ENCODE results near the gene MIEF1. TPM values are rescaled to one million over a fixed set of nuclear protein-coding genes. Genes with fewer than 3 reads are reported as not detected.

Gene MIEF1
- total RNA-seq, 4 donors from 2014 or later, result 17.8 to 28.3 (median 21.4) TPM

DNA sequence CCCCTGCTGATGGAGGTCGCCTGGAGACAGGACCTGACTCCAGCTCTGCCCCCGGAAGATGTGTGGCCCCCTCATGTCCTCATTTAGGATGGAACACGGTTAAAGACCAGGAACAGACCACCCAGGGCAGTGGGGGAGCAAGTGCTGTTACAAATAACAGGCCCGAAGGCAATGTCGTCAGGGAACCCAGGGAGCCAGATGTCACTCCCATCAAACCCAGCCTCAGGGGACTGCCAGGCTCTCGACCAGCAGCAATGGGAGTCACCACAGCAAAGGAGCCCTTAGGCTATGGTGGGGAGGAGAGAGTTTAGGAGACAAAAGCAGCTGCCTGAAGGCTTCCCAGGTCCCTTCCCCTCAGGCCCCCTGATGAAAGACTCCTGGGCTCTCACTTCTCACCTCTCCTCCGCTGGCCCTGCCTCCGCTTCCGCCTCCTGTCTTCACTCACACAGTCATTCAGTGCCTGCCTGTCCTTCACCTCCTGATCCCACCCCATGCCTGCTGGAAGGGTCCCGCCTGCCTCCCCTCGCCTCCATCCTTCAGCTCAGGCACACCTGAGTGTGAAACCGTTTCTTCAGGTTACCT, 26.1 kb downstream of the MIEF1 start:
- H3K4me1 ChIP-seq, result peaks cover 2 to 89% (median 69%) of the 10 kb centered on the region in 3 donors
- peak overlapping the region in 1 of 2 donors; percentile 35 for H3K4me3 ChIP-seq

DNA sequence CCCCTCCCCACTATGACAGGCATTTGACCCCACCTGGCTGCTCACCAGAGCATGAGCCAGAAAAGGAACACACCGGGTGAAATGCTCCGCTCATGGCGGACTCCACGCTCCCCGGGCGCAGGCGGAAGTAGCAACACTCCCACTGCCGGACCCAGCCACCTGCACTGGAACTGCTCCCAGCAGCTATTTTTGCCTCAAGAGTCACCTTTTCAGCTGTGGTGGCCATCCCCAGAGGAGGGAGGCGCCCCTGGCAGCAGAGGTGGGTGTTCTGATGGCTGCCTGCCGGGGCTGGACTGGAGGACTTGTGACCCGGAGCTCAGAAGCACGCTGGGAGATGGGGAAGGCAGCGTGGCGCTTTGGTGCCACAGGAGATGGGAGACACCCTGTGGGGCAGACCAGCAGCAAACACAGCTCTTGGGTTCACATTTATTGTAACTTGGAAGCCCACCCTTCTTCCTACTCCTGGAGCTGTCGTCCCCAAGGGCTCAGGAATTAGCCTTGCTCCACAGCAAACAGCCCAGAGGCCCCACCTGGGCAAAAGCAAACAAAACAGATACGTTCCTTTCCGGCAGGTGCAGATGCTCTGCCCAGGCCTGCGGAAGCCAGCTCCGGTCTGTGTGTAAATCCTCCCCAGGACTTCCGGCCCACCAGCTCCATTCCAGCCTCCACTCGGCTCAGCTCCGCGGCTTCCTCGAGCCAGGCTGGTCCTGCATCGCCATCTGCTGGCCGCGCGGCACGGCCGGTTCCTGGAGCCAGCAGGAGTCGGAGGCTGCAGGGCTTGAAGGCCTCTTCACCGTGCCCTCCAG, 26.8 kb downstream of the MIEF1 start:
- H3K4me3 ChIP-seq, result peak overlapping the region in 1 of 2 donors; percentile 35
- WGBS, 2 donors (ENCODE audit: low coverage in 1 of 2), result 25 to 39% methylated on average over 5 to 14 of the region's 32 CpGs
- no peaks in the 10 kb centered on the region for H3K27me3 ChIP-seq
- H3K4me1 ChIP-seq, result peaks cover 2 to 82% (median 64%) of the 10 kb centered on the region in 3 donors
- TF ChIP-seq EP300 (IDR thresholded peaks at IDR 0.05) (no peak), POLR2A (IDR thresholded peaks at IDR 0.05) (no peak), POLR2AphosphoS5 (IDR thresholded peaks at IDR 0.05) (peak; percentile 49)
- TF ChIP-seq, protein P1, sequence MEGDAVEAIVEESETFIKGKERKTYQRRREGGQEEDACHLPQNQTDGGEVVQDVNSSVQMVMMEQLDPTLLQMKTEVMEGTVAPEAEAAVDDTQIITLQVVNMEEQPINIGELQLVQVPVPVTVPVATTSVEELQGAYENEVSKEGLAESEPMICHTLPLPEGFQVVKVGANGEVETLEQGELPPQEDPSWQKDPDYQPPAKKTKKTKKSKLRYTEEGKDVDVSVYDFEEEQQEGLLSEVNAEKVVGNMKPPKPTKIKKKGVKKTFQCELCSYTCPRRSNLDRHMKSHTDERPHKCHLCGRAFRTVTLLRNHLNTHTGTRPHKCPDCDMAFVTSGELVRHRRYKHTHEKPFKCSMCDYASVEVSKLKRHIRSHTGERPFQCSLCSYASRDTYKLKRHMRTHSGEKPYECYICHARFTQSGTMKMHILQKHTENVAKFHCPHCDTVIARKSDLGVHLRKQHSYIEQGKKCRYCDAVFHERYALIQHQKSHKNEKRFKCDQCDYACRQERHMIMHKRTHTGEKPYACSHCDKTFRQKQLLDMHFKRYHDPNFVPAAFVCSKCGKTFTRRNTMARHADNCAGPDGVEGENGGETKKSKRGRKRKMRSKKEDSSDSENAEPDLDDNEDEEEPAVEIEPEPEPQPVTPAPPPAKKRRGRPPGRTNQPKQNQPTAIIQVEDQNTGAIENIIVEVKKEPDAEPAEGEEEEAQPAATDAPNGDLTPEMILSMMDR (IDR thresholded peaks at IDR 0.05), result peak in 3 of 4 experiments; percentile 96 to 99 (median 96)
- H3K36me3 ChIP-seq, result peaks cover 0 to 44% of the 10 kb centered on the region in 2 donors
- ATAC-seq, result peak; percentile 53
- no peaks in the 10 kb centered on the region for H3K9me3 ChIP-seq
- peak overlapping the region in 3 of 4 donors; percentile 71 to 100 (median 73) for H3K27ac ChIP-seq

More for the DNA sequence above, 26.1 kb downstream of the MIEF1 start:
- no peak for ATAC-seq
- WGBS, 2 donors (ENCODE audit: low coverage in 1 of 2), result 62 to 73% methylated on average over 6 to 7 of the region's 12 CpGs
- Histone ChIP-seq H3K36me3 (peaks cover 0 to 51% of the 10 kb centered on the region in 2 donors), H3K27me3 (no peaks in the 10 kb centered on the region), H3K27ac (peak overlapping the region in 3 of 4 donors; percentile 71 to 100 (median 73)), H3K9me3 (no peaks in the 10 kb centered on the region)
- TF ChIP-seq POLR2A (IDR thresholded peaks at IDR 0.05) (no peak), EP300 (IDR thresholded peaks at IDR 0.05) (no peak), POLR2AphosphoS5 (IDR thresholded peaks at IDR 0.05) (no peak)
- TF ChIP-seq, protein P1 (IDR thresholded peaks at IDR 0.05), result no peak

DNA sequence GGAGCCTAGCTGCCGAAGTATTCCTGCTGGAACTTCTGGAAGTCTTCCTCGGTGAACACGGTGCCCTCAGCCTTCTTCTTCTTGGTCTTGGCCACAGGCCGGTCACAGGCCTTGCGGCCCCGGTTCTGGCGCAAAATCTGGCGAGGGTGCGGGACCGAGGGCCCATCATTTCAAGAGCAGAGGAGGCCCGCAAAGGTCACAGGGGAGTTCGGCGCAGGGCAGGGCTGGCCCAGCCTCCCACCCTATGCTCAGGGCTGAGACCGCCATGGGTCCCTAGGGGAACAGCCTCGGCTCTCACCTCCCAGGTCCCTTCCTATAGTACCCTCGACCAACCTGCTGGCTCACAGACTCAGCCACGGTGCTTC, 27.4 kb downstream of the MIEF1 start:
- no peak for ATAC-seq
- Histone ChIP-seq H3K36me3 (peaks cover 0 to 39% of the 10 kb centered on the region in 2 donors), H3K27me3 (no peaks in the 10 kb centered on the region), H3K4me1 (peaks cover 2 to 82% (median 59%) of the 10 kb centered on the region in 3 donors), H3K27ac (peak overlapping the region in 3 of 4 donors; percentile 71 to 100 (median 73)), H3K9me3 (no peaks in the 10 kb centered on the region), H3K4me3 (peak overlapping the region in 1 of 2 donors; percentile 35)
- no peak for TF ChIP-seq EP300 (IDR thresholded peaks at IDR 0.05)
- TF ChIP-seq, protein P1 (IDR thresholded peaks at IDR 0.05), result peak in 1 of 4 experiments; percentile 30
- WGBS, 2 donors (ENCODE audit: low coverage in 1 of 2), result 40% methylated on average over 3 of the region's 17 CpGs; no CpG with 5 or more reads in 1 of the 2 donors

DNA sequence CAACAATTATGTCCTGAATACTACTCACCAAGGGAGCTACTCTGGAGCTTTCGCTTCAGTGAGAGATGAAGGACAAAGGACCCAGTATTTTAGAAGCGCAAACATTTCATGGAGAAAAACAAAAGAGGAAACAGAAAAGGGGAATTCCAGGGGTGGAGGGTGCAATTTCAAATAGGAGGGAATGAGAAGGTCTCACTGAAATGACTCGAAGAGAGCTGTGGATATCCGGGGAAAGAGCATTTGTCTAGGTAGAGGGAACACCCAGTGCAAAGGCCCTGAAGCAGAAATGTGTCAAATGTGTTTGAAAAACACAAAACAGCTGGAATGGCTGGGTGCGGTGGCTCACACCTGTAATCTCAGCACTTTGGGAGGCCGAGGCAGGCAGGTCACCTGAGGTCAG, 28.0 kb downstream of the MIEF1 start:
- Histone ChIP-seq H3K4me3 (no peak overlapping the region), H3K9me3 (no peaks in the 10 kb centered on the region), H3K27me3 (no peaks in the 10 kb centered on the region), H3K27ac (peak overlapping the region in 2 of 4 donors; percentile 71 to 100), H3K36me3 (peaks cover 0 to 33% of the 10 kb centered on the region in 2 donors), H3K4me1 (peaks cover 2 to 82% (median 59%) of the 10 kb centered on the region in 3 donors)
- no peak for ATAC-seq
- 64 to 66% methylated on average over 5 to 6 of the region's 6 CpGs for WGBS, 2 donors (ENCODE audit: low coverage in 1 of 2)
- TF ChIP-seq EP300 (IDR thresholded peaks at IDR 0.05) (no peak), POLR2A (IDR thresholded peaks at IDR 0.05) (no peak), POLR2AphosphoS5 (IDR thresholded peaks at IDR 0.05) (no peak)
- TF ChIP-seq, protein P1 (IDR thresholded peaks at IDR 0.05), result no peak

Data from gastroesophageal sphincter (tissue), 4 donors.